ENCODE data around the gene RIIAD1.
"Not testable (repeated sequence)": the region's sequence is repeated elsewhere in the genome, so short reads cannot be mapped to it uniquely, and the experiment has no call there.

Gene RIIAD1

GRCh38 chr1:151711044-151711800 is 10.1 kb upstream of the RIIAD1 start:
- DNase-seq (ENCODE audit: low spot score), result no peak

GRCh38 chr1:151711951-151712350 is 9.4 kb upstream of the RIIAD1 start:
- DNase-seq (ENCODE audit: low spot score), result no peak

GRCh38 chr1:151713044-151713443 is 8.3 kb upstream of the RIIAD1 start:
- no peak for DNase-seq (ENCODE audit: low spot score)

GRCh38 chr1:151713874-151714273 is 7.4 kb upstream of the RIIAD1 start:
- DNase-seq (ENCODE audit: low spot score), result no peak

- DNase-seq (ENCODE audit: low spot score), result no peak
Measured at GRCh38 chr1:151714820-151715725, 6.2 kb upstream of the RIIAD1 start.

- no peak for DNase-seq (ENCODE audit: low spot score)
Measured at GRCh38 chr1:151715726-151716404, 5.5 kb upstream of the RIIAD1 start.

- no peak for DNase-seq (ENCODE audit: low spot score)
Measured at GRCh38 chr1:151716405-151716762, 4.9 kb upstream of the RIIAD1 start.

- no peak for DNase-seq (ENCODE audit: low spot score)
Measured at GRCh38 chr1:151716771-151717631, 4.3 kb upstream of the RIIAD1 start, which contains the start of gene CELF3. Gene CELF3 (minus strand): TSS chr1:151716803. CDS start chr1:151716020, 783 bp downstream.

GRCh38 chr1:151718011-151718431 is 3.3 kb upstream of the RIIAD1 start:
- DNase-seq (ENCODE audit: low spot score), result no peak

- no peak for DNase-seq (ENCODE audit: low spot score)
Measured at GRCh38 chr1:151718666-151719065, 2.7 kb upstream of the RIIAD1 start.

- no peak for DNase-seq (ENCODE audit: low spot score)
Measured at GRCh38 chr1:151720125-151720524, 1.2 kb upstream of the RIIAD1 start.

- no peak for DNase-seq (ENCODE audit: low spot score)
Measured at GRCh38 chr1:151720554-151720953, 768 bp upstream of the RIIAD1 start.

- DNase-seq (ENCODE audit: low spot score), result no peak
Measured at GRCh38 chr1:151721788-151722510, 627 bp downstream of the RIIAD1 start.

- no peak for DNase-seq (ENCODE audit: low spot score)
Measured at GRCh38 chr1:151723726-151724370, 2.5 kb downstream of the RIIAD1 start.

GRCh38 chr1:151728151-151729054 is 7.1 kb downstream of the RIIAD1 start:
- DNase-seq (ENCODE audit: low spot score), result no peak

GRCh38 chr1:151729157-151729965 is 8.0 kb downstream of the RIIAD1 start:
- DNase-seq (ENCODE audit: low spot score), result no peak

GRCh38 chr1:151729966-151730291 is 8.6 kb downstream of the RIIAD1 start:
- DNase-seq (ENCODE audit: low spot score), result no peak

GRCh38 chr1:151733126-151733525 is 11.8 kb downstream of the RIIAD1 start:
- no peak for DNase-seq (ENCODE audit: low spot score)

- not testable (repeated sequence) for DNase-seq (ENCODE audit: low spot score)
Measured at GRCh38 chr1:151733995-151734394, 12.7 kb downstream of the RIIAD1 start.

Data from CD4-positive, alpha-beta T cell treated with Interleukin-15 for 4 hours (primary cell).